Caco-2 (cell line): Measurements from ENCODE around the gene ICAM5. TPM values are rescaled to one million over a fixed set of nuclear protein-coding genes. Genes with fewer than 3 reads are reported as not detected.

ENCODE experiments used
- BruUV-seq: library from RNA; stranded (reverse); fragments of 400-500 nt; replicated peaks from 2 replicates; lab custom pipeline; 2021; lab: Mats Ljungman, UMichigan
- CTCF ChIA-PET: fragments of 300-600 bp; sonication (Branson Sonifier 250); formaldehyde crosslinking; loops from one replicate; lab custom pipeline; 2022; ENCODE audit warnings: antibody characterized with exemption; lab: Charles Lee
- POLR2A ChIA-PET: fragments of 300-600 bp; sonication (Branson Sonifier 250); formaldehyde crosslinking; loops from one replicate; lab custom pipeline; 2022; ENCODE audit warnings: antibody characterized with exemption; lab: Charles Lee
- DNase-seq, 2 experiments: peaks; one replicate each; pipeline versions ENCODE4 v3.0.0 to v3.0.0-alpha.2; 2020 to 2022
- H3K27me3 ChIP-seq: replicated peaks from 2 replicates; pipeline ENCODE4 v1.6.0; 2011; ENCODE audit warnings: low read length; ENCODE audit not compliant: control insufficient read depth, insufficient read depth
- H3K36me3 ChIP-seq: 2 replicates; pipeline ENCODE4 v1.5.1; 2011; ENCODE audit warnings: low read length; ENCODE audit not compliant: control insufficient read depth, insufficient read depth
- H3K4me1 ChIP-seq: fragments of 250-450 bp; sonication (Bioruptor Pico); 2 replicates; pipeline ENCODE4 v1.5.1; 2020; ENCODE audit warnings: mild to moderate bottlenecking
- H3K4me3 ChIP-seq: 2 replicates; pipeline ENCODE4 v1.5.1; 2011; ENCODE audit warnings: low read depth, mild to moderate bottlenecking, control low read depth, low read length
- H3K9me3 ChIP-seq: fragments of 250-450 bp; sonication (Bioruptor Pico); 2 replicates; pipeline ENCODE4 v1.5.1; 2020; ENCODE audit warnings: mild to moderate bottlenecking, moderate library complexity
- H3K27ac Mint-ChIP-seq: one replicate; pipeline ENCODE4 v1.8.0; 2022; ENCODE audit warnings: mixed read lengths; ENCODE audit not compliant: unreplicated experiment
- H3K27me3 Mint-ChIP-seq: one replicate; pipeline ENCODE4 v1.8.0; 2022; ENCODE audit warnings: mixed read lengths; ENCODE audit not compliant: insufficient read depth, unreplicated experiment
- H3K36me3 Mint-ChIP-seq: one replicate; pipeline ENCODE4 v1.8.0; 2022; ENCODE audit warnings: mild to moderate bottlenecking, mixed read lengths; ENCODE audit not compliant: insufficient read depth, unreplicated experiment
- H3K4me1 Mint-ChIP-seq: one replicate; pipeline ENCODE4 v1.8.0; 2022; ENCODE audit warnings: low read depth, mixed read lengths; ENCODE audit not compliant: unreplicated experiment
- H3K4me3 Mint-ChIP-seq: one replicate; pipeline ENCODE4 v1.8.0; 2022; ENCODE audit warnings: mild to moderate bottlenecking, moderate library complexity, mixed read lengths; ENCODE audit not compliant: unreplicated experiment
- H3K9me3 Mint-ChIP-seq: one replicate; pipeline ENCODE4 v1.8.0; 2022; ENCODE audit warnings: mixed read lengths; ENCODE audit not compliant: unreplicated experiment
- CTCF ChIP-seq, 2 experiments: fragments of 200-600 bp in 1 of 2; IDR thresholded peaks; 1 replicate in 1 of 2; 2 replicates in 1 of 2; pipeline versions ENCODE4 v1.5.1 to v1.8.0; 2011 to 2022; ENCODE audit warnings: antibody characterized with exemption in 1 of 2, control low read depth in 1 of 2, inconsistent platforms in 1 of 2, low read depth in 1 of 2, low read length in 1 of 2, mild to moderate bottlenecking in 1 of 2, moderate library complexity in 1 of 2; ENCODE audit not compliant: insufficient read depth in 1 of 2, severe bottlenecking in 1 of 2, unreplicated experiment in 1 of 2
- intact Hi-C: fragments of 100-400 bp; cut with micrococcal nuclease; formaldehyde crosslinking; loops from one replicate; pipeline ENCODE4 v1.10.0; 2022; ENCODE audit not compliant: unreplicated experiment
- total RNA-seq: library from RNA; stranded (reverse); gene quantifications from 2 replicates; pipeline ENCODE4 v1.2.3, GENCODE V29; 2022

Gene ICAM5
- total RNA-seq, 1 experiment from 2014 or later: 3.2 TPM

- H3K4me3 ChIP-seq: peak overlapping the region; percentile 48
- peaks cover 21% of the 10 kb centered on the region for H3K36me3 Mint-ChIP-seq
- H3K4me3 Mint-ChIP-seq: peak overlapping the region; percentile 87
- BruUV-seq: no TSS peak
- DNase-seq: peak; percentile 82 to 85
- H3K4me1 Mint-ChIP-seq: peaks cover 24% of the 10 kb centered on the region
- H3K27ac Mint-ChIP-seq: peak overlapping the region; percentile 77
- no peak for TF ChIP-seq CTCF (IDR thresholded peaks at IDR 0.05; ENCODE audit: insufficient read depth in 1 of 2, low read depth in 1 of 2, low read length in 1 of 2, severe bottlenecking in 1 of 2, unreplicated experiment in 1 of 2)
- H3K27me3 Mint-ChIP-seq: peaks cover 7% of the 10 kb centered on the region
- CTCF ChIA-PET: interaction anchor here (1.2 to 2.8 kb wide), 6 partner anchors 18 to 102 kb away, joined by 4 to 34 read pairs (median 9); partner anchors contain the start of genes ICAM1 and TYK2
- H3K9me3 ChIP-seq: no peaks in the 10 kb centered on the region
- POLR2A ChIA-PET: interaction anchor here (0.7 to 1.8 kb wide), 6 partner anchors 12 to 174 kb away, joined by 3 to 22 read pairs (median 5); partner anchors contain the start of genes ICAM1, RAVER1 and TYK2
- H3K27me3 ChIP-seq: no peaks in the 10 kb centered on the region
- intact Hi-C loops: loop anchor here (5.0 kb wide), 1 partner anchor 44 kb away; the partner anchor contains the start of gene RAVER1
- H3K4me1 ChIP-seq: peaks cover 37% of the 10 kb centered on the region
- H3K36me3 ChIP-seq: peaks cover 2% of the 10 kb centered on the region
- H3K9me3 Mint-ChIP-seq: no peaks in the 10 kb centered on the region
Measured at GRCh38 chr19:10288662-10289166, 1.0 kb upstream of the ICAM5 start.

- no peaks in the 10 kb centered on the region for H3K9me3 Mint-ChIP-seq
- ChIA-PET POLR2A (interaction anchor here (0.6 to 1.8 kb wide), 10 partner anchors 9 to 190 kb away, joined by 3 to 22 read pairs (median 5); partner anchors contain the start of genes ICAM1, RAVER1 and TYK2), CTCF (interaction anchor here (1.1 to 2.8 kb wide), 7 partner anchors 19 to 101 kb away, joined by 3 to 34 read pairs (median 9); partner anchors contain the start of genes ICAM1 and TYK2)
- peak overlapping the region; percentile 87 for H3K4me3 Mint-ChIP-seq
- H3K4me3 ChIP-seq: peak overlapping the region; percentile 48
- peaks cover 7% of the 10 kb centered on the region for H3K27me3 Mint-ChIP-seq
- peaks cover 1% of the 10 kb centered on the region for H3K36me3 ChIP-seq
- H3K36me3 Mint-ChIP-seq: peaks cover 21% of the 10 kb centered on the region
- peaks cover 33% of the 10 kb centered on the region for H3K4me1 ChIP-seq
- peaks cover 24% of the 10 kb centered on the region for H3K4me1 Mint-ChIP-seq
- BruUV-seq: no TSS peak
- H3K27me3 ChIP-seq: no peaks in the 10 kb centered on the region
- TF ChIP-seq CTCF (IDR thresholded peaks at IDR 0.05; ENCODE audit: insufficient read depth in 1 of 2, low read depth in 1 of 2, low read length in 1 of 2, severe bottlenecking in 1 of 2, unreplicated experiment in 1 of 2): no peak
- peak overlapping the region; percentile 77 for H3K27ac Mint-ChIP-seq
- intact Hi-C loops: loop anchor here (5.0 kb wide), 1 partner anchor 43 kb away; the partner anchor contains the start of gene RAVER1
- H3K9me3 ChIP-seq: no peaks in the 10 kb centered on the region
- peak; percentile 61 to 78 for DNase-seq
Measured at GRCh38 chr19:10289167-10289835, 451 bp upstream of the ICAM5 start.

- BruUV-seq: no TSS peak
- no peak for TF ChIP-seq CTCF (IDR thresholded peaks at IDR 0.05; ENCODE audit: insufficient read depth in 1 of 2, low read depth in 1 of 2, low read length in 1 of 2, severe bottlenecking in 1 of 2, unreplicated experiment in 1 of 2)
- Mint-ChIP-seq H3K9me3 (no peaks in the 10 kb centered on the region), H3K4me3 (peak overlapping the region; percentile 87), H3K27me3 (peaks cover 7% of the 10 kb centered on the region), H3K4me1 (peaks cover 19% of the 10 kb centered on the region), H3K27ac (no peak overlapping the region), H3K36me3 (peaks cover 15% of the 10 kb centered on the region)
- Histone ChIP-seq H3K4me1 (peaks cover 33% of the 10 kb centered on the region), H3K36me3 (peaks cover under 1% of the 10 kb centered on the region), H3K27me3 (no peaks in the 10 kb centered on the region), H3K9me3 (no peaks in the 10 kb centered on the region), H3K4me3 (peak overlapping the region; percentile 48)
- POLR2A ChIA-PET: no interaction called here
- intact Hi-C loops: no loop called here
- DNase-seq: peak in 1 of 2 experiments; percentile 26
- CTCF ChIA-PET: interaction anchor here (1.3 to 2.8 kb wide), 3 partner anchors 20 to 90 kb away, joined by 4 to 34 read pairs (median 9); partner anchors contain the start of genes ICAM1 and TYK2
Measured at GRCh38 chr19:10290357-10290875, 664 bp downstream of the ICAM5 start.
